ENCODE measurements around the gene SIAH3.
"Not testable (repeated sequence)": the region's sequence is repeated elsewhere in the genome, so short reads cannot be mapped to it uniquely, and the experiment has no call there.

Gene SIAH3, protein sequence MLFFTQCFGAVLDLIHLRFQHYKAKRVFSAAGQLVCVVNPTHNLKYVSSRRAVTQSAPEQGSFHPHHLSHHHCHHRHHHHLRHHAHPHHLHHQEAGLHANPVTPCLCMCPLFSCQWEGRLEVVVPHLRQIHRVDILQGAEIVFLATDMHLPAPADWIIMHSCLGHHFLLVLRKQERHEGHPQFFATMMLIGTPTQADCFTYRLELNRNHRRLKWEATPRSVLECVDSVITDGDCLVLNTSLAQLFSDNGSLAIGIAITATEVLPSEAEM

GRCh38 chr13:45851171-45851921, at the start of gene SIAH3:
Gene SIAH3 (minus strand): TSS chr13:45851753. CDS start chr13:45851629, 124 bp downstream.
- peak; percentile 57 to 72 for DNase-seq

GRCh38 chr13:45899406-45899805, 47.9 kb upstream of the SIAH3 start:
- peak; percentile 24 to 43 for DNase-seq

DNA sequence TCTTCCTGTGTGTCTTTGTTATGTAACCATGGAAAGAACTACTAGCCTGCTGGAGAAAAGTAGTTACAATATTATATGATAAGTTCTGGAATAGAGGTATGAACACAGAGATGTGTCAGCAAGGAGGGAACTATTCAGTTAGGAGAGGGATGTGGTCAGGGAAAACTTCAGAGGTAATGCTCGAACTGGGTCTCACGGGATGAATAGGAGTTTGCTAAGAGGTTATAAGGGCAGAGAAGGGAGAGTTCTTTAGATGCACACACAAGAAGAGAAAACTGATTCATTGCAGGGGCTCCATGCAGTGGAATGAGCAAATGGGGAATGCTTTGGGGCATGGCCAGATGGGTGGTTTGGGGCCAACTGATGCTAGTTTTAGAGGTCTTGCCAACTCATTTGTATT, 46.0 kb upstream of the SIAH3 start:
- no peak for DNase-seq

DNA sequence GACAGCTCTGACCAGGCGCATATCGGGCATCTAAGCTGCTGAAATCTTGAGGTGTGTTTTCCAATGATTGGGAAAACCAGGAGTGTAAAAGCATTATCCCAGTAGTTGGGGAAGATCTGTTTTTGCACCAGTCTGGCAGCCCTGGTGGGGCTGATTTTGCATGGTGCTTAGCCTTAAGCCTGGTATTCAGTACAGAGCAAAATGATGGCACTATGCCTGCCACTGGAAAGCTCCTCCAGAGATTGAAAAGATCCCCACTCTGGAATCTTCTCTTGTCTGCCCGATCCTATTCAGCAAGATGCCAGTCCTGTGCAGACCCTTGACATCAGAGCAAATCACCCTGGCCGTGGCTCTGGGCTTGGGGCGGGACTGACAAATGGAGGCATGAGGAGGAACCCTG, 44.7 kb upstream of the SIAH3 start:
- DNase-seq, result no peak

DNA sequence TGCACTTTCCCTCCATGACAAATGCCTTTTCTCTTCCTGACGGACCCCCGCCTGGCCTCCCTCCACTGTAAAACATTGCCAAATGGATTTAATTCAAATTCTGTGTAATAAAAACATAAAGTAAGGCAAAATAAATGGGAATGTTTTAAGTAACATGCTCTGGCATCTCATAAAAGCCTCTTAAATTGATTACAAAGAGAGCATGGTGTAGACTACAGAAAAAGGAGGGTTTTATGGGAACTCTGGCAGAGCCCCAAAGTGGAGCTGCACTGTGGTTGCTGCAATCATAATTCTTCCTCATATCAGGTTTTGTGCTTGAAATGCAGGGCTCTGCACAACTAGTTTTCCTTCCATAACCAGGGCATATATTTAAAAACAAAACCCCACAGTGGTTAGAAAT, 44.3 kb upstream of the SIAH3 start:
- DNase-seq, result no peak

DNA sequence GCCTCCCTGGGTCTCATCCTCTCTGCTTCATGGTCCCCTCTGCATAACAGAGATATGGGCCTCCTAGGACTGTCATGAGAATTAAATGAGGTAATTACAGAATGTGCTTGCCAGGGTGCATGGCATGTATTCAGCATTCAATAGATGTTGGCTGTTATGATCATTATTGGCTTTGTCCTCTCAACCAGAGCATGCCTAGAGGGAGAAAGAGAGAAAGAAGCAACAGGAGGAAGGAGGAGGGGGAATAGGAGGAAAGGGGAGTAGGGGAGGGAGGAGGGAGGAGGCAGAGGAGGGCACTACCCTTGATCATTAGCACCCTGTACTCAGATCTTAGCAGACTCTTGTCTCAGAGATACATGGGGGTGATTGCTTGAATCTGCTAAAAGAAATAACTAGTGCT, 41.0 kb upstream of the SIAH3 start:
- DNase-seq, result no peak

- no peak for DNase-seq
Measured at GRCh38 chr13:45889590-45890243, 38.2 kb upstream of the SIAH3 start.

- DNase-seq, result no peak
Measured at GRCh38 chr13:45886466-45886865, 34.9 kb upstream of the SIAH3 start.

- no peak for DNase-seq
Measured at GRCh38 chr13:45885194-45885593, 33.6 kb upstream of the SIAH3 start.

DNA sequence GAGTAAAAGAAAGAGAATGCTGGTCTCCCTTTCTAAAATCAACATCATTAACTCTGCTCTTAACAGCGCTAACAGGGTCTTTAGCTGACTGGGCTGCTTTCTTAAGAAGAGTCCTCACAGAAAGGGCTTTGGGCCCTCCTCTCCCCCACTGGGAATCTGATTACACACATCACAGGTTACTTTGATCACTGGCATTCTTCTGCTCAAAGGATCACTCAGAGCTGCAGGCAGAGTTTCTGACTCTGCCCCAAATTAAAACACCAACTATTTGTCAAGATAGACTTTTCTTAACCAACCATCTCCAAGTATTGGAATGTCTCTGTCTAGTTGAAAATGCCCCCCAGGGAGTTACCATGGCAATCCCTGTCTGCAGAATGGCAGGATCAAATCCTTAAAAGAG, 31.1 kb upstream of the SIAH3 start:
- DNase-seq, result no peak

GRCh38 chr13:45881353-45881752, 29.8 kb upstream of the SIAH3 start:
- no peak for DNase-seq

GRCh38 chr13:45880242-45880641, 28.7 kb upstream of the SIAH3 start:
- no peak for DNase-seq

GRCh38 chr13:45879666-45880065, 28.1 kb upstream of the SIAH3 start:
- peak in 1 of 2 experiments; percentile 26 for DNase-seq

GRCh38 chr13:45878966-45879365, 27.4 kb upstream of the SIAH3 start:
- DNase-seq, result no peak

DNA sequence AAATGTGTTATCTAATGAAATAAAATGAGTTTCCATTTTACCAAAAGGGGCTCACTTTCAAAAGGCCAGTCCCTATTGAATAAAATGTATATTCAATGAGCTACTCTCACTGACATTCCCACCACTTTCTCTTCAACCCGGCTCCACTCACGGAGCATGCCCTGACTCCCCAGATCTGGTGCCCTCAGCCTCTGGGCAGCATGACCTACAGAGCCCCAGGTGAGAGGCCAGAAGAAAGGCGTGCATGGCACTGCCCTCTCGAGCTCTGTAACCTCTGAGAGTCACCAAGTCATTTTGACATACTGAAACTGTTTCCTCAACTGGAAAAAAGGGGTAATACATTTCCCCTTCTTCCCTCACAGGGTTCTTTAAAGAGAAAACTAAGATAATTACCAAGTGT, 25.2 kb upstream of the SIAH3 start:
- DNase-seq, result no peak

DNA sequence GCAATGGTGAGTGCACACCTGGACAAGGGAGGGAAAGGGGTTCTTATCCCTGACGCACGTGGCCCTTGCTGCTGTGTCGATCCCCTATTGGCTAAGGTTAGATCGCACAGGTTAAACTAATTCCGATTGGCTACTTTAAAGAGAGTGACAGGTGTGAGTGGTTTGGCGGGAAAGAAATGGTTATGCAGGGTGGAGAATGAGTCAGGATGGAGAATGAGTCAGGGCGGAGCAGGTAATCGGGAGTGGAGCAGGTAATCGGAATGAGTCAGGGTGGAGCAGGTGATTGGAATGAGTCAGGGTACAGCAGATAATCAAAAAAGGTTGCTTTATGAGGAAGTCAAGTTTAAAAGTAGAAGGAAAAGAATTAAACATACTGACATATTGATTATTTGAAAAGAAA, 24.4 kb upstream of the SIAH3 start:
- DNase-seq, result no peak

DNA sequence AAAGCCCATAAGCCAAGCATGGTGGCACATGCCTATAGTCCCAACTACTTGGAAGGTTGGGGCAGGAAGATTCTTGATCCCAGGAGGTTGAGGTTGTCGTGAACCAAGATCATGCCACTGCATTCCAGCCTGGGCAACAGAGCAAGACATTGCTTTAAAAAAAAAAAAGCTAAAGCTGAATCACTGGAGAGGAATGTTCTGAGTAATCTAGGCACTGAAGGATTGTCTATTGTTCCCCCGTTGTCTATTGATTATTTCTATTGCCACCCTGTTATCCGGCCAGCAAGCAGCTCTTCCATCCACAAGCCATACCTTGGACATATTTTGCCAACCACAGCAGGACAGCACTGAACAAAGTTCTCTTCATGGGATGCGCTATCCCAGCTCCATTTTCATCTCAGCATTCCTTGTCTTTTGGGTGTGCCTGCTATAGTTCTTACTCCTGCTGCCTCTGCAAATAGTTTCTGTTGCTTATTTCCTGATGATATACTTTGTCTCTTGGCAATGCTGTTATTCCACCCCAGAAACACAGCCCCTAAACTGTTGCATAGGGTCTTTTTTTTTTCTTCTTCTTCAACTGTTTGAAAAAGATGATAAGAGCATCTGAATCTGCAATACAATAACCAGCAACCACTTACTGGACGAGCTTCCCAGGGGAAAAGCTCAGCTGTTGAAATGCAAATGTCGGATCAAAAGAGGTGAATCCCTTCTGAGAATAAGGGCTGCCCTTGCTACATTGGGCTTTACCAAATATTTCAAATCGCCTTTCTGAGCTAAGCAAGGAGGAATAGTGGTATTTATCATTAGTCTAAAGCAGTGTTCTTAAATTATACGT, 22.2 kb upstream of the SIAH3 start:
- DNase-seq, result peak; percentile 15 to 75

GRCh38 chr13:45872566-45872965, 21.0 kb upstream of the SIAH3 start:
- DNase-seq, result no peak

DNA sequence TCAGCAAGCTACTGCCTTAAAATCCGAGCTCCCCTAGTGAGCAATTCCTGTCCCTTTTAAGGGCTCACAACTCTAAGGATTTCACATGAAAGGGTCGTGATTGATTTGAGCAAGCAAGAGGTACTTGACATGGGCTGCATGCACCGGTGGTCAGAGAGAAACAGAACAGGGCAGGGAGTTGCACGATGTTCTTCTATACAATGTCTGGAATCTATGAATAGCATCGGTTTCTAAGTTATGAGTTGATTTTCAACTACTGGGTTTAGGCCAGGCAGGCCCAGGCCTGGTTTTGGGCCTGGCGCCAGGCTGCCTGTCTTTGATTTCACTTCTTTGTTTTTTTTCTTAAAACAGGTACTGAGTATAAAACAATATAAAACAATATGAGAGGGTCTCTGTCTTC, 19.6 kb upstream of the SIAH3 start:
- not testable (repeated sequence) for DNase-seq

GRCh38 chr13:45870232-45870631, 18.7 kb upstream of the SIAH3 start:
- DNase-seq, result no peak

DNA sequence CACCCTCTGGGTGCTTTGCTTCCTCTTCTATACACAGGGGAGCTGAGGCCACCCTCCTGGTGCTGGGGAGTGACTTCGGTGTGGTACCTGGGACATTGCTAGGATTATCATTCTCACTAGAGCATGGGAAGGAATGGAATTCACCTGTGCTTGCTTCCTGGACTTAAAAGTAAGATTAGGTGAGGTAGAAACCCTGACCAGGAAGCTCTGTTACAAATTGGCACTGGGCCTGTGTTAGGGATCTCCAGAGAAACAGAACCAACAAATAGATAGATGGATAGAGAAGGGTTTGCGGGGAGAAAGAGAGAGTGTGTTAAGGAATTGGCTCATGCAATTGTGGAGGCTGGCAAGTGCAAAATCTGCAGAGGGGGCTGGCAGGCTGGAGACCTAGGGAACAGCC, 13.9 kb upstream of the SIAH3 start:
- DNase-seq, result no peak

- DNase-seq, result peak in 1 of 2 experiments; percentile 8
Measured at GRCh38 chr13:45863709-45864590, 12.4 kb upstream of the SIAH3 start.
